DOHH2 (cell line): ENCODE data around the gene AP2M1.

Source experiments
- EZH2phosphoT487 ChIP-seq: fragments of 200-600 bp; sonication (generic); IDR thresholded peaks from 2 replicates; pipeline ENCODE4 v1.6.1; 2017; ENCODE audit warnings: borderline replicate concordance, mild to moderate bottlenecking, antibody characterized with exemption, low read length, moderate library complexity, mixed read lengths
- TF ChIP-seq, protein P1 (sequence below): fragments of 200-600 bp; sonication (generic); IDR thresholded peaks from one replicate; pipeline ENCODE4 v1.5.1; 2014; ENCODE audit warnings: antibody characterized with exemption, mild to moderate bottlenecking, low read depth, low read length; ENCODE audit not compliant: poor library complexity, severe bottlenecking

DNA sequence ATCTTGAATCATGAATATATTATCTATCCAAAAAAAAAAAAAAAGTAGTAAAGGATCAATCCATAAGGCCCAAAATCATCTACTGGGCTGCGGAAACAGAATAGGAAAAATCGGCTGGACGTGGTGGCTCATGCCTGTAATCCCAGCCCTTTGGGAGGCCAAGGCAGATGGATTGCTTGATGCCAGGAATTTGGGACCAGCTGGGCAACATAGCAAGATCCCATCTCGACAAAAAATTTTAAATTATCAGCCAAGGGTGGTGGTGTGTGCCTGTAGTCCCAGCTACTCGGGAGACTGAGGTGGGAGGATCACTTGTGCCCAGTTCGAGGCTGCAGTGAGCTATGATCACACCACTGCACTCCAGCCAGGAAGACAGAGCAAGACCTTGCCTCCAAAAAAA, 25.5 kb upstream of the AP2M1 start:
- TF ChIP-seq EZH2phosphoT487, result no peak
- TF ChIP-seq, protein P1, sequence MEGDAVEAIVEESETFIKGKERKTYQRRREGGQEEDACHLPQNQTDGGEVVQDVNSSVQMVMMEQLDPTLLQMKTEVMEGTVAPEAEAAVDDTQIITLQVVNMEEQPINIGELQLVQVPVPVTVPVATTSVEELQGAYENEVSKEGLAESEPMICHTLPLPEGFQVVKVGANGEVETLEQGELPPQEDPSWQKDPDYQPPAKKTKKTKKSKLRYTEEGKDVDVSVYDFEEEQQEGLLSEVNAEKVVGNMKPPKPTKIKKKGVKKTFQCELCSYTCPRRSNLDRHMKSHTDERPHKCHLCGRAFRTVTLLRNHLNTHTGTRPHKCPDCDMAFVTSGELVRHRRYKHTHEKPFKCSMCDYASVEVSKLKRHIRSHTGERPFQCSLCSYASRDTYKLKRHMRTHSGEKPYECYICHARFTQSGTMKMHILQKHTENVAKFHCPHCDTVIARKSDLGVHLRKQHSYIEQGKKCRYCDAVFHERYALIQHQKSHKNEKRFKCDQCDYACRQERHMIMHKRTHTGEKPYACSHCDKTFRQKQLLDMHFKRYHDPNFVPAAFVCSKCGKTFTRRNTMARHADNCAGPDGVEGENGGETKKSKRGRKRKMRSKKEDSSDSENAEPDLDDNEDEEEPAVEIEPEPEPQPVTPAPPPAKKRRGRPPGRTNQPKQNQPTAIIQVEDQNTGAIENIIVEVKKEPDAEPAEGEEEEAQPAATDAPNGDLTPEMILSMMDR, result no peak
